GM21447 (cell line): Measurements from ENCODE around the gene KIAA0586.

ENCODE experiments used
- ATAC-seq: cut with Tn5 transposase; IDR thresholded peaks from one replicate; pipeline ENCODE4 v1.9.1; 2021; ENCODE audit not compliant: unreplicated experiment

KIAA0586 gene

DNA sequence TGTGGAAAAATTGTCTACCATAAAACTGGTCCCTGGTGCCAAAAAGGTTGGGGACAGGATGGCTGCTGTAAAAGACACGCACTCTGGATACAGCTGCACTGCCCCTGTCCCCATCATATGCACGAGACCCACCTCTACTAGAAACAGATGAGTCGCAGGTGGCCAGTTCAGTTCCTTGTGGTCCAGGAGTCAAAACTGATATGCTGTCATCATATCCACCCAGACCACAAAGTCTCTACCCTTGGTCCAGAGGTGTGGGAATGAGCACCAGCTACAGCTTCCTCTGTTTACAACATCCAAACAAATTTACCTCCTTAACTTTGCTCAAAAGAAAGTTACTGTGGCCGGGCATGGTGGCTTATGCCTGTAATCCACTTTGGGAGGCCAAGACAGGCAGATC, 166.5 kb downstream of the KIAA0586 start:
- ATAC-seq = no peak

DNA sequence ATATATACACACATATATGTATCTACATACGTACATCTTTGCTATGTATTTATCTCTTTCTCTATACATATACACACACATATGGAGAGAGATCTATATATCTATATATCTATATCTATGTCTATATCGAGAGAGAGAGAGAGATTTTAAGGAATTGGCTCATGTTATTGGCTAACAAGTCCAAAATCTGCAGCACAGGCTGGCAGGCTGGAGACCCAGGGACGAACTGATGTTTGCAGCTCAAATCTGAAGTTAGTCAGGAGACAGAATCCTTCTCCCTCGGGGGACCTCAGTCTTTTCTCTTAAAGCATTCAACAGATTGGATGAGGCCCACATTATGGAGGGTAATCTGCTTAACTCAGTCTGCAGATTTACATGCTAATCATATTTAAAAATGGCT, 169.5 kb downstream of the KIAA0586 start:
- no peak for ATAC-seq

DNA sequence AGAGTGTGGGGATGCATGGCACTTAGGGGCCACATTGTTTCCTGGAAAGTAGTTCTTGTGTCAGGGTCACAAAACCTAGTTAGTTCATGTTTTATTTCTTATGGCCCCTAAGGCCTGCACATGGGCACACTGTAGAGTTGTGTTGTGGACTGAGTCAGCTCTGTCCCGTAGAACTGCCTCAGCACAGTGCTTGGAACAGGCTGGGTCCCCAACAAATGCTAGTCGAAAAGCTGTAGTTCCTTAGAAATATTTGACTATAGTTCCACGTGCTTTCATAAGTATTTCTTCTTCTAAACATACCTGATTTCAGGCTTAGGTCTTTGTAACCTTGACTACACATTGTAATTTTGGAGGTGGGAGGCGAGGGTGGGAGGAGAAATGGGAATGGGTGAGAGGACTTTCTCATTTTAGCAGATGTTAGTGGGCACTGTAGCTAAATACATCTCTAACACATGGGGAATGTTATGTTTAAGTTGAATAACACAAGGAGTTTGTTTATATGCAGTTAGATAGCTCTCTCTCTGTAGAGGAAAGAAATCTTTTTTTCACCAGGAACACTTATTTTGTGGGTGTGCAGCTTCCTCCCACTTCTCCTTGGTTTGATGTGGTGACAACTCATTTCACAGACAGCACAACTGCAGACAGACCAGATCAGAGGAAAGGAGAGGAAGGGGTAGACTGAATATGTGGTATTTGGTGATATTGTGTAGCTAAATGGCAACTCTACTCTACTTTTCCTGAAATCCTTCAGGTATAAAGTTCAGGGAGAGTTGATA, 170.7 kb downstream of the KIAA0586 start:
- ATAC-seq = no peak

DNA sequence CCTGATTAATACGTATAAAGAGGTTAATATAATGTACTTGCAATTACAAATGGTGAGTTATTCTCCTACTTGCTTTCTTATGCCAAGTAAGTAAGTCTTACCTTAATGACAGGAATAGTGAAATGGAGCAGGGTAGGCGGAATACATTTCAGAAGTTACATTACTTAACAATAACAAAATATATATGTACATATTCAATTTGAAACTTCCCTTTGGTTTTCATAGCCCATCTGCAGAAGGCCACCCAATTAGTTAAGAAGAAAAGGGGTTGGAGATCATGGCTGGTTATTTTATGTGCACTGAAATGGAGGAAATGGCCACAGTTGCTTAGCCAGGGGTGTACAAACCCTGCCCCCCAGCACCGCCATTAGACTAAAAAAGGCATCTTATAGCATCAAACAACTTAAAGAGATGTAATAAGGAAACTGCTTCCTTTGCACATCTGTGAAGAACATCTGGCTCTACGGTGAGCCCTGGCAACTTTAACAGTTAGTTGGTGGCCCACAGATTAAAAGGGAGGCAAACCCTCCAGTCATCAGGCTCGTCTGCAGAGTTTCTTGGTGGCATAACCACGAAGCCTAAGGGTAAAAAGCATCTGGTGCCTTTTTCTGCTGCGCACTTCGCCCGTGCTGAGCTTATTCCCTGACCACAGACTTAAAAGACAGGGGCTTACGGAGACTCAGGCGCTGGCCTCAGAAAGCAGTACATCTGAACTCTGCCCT, 171.4 kb downstream of the KIAA0586 start:
- no peak for ATAC-seq

DNA sequence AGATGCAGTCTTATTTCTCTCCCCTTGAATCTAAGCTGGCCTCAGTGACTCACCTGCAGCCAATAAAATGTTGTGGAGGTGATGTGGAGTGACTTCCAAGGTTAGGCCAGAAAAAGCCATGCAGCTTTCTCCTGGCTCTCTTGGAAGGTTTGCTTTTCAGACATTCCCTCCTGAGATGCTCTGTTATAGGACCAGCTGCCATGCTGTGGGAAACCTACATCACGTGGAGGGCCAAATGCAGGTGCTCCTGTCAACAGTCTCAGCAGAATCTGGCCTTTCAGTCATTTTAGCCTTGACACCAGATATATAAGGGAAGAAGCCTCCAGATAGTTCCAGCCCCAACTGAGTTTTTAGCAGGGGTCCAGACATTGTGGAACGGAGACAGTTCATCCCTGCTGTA, 172.2 kb downstream of the KIAA0586 start:
- ATAC-seq = no peak
